GM03348 (cell line): ENCODE results near the gene SDK2.

Experiments
- DNase-seq: peaks from one replicate; pipeline ENCODE4 v3.0.0; 2012; ENCODE audit warnings: low spot score

Gene SDK2

GRCh38 chr17:73650617-73651200, 6.5 kb upstream of the SDK2 start:
- no peak for DNase-seq

- no peak for DNase-seq
Measured at GRCh38 chr17:73650140-73650539, 5.9 kb upstream of the SDK2 start.

GRCh38 chr17:73648974-73649373, 4.7 kb upstream of the SDK2 start:
- DNase-seq = no peak

GRCh38 chr17:73648543-73648820, 4.2 kb upstream of the SDK2 start:
- no peak for DNase-seq

GRCh38 chr17:73647772-73648542, 3.7 kb upstream of the SDK2 start:
- no peak for DNase-seq

- no peak for DNase-seq
Measured at GRCh38 chr17:73647301-73647695, 3.1 kb upstream of the SDK2 start.

GRCh38 chr17:73646409-73647300, 2.4 kb upstream of the SDK2 start:
- no peak for DNase-seq

GRCh38 chr17:73645050-73645871, 1.0 kb upstream of the SDK2 start:
- peak; percentile 63 for DNase-seq

GRCh38 chr17:73643852-73644144, 447 bp downstream of the SDK2 start:
- no peak for DNase-seq

- DNase-seq = peak; percentile 33
Measured at GRCh38 chr17:73643001-73643851, 1.0 kb downstream of the SDK2 start.

- DNase-seq = no peak
Measured at GRCh38 chr17:73642659-73643000, 1.6 kb downstream of the SDK2 start.

GRCh38 chr17:73641826-73642600, 2.2 kb downstream of the SDK2 start:
- no peak for DNase-seq

- no peak for DNase-seq
Measured at GRCh38 chr17:73640691-73641090, 3.6 kb downstream of the SDK2 start.

GRCh38 chr17:73639932-73640331, 4.3 kb downstream of the SDK2 start:
- DNase-seq = no peak

GRCh38 chr17:73639322-73639721, 4.9 kb downstream of the SDK2 start:
- DNase-seq = no peak

GRCh38 chr17:73638556-73638955, 5.7 kb downstream of the SDK2 start:
- no peak for DNase-seq

- DNase-seq = no peak
Measured at GRCh38 chr17:73637866-73638265, 6.4 kb downstream of the SDK2 start.

- DNase-seq = no peak
Measured at GRCh38 chr17:73635101-73635817, 9.0 kb downstream of the SDK2 start.

- no peak for DNase-seq
Measured at GRCh38 chr17:73634629-73635028, 9.6 kb downstream of the SDK2 start.

- DNase-seq = no peak
Measured at GRCh38 chr17:73633736-73634135, 10.5 kb downstream of the SDK2 start.
